Superior temporal gyrus (tissue), 1 donor: ENCODE measurements around the gene MLC1.
"Not testable (repeated sequence)": the region's sequence is repeated elsewhere in the genome, so short reads cannot be mapped to it uniquely, and the experiment has no call there.

Experiments used
- DNase-seq: peaks from one replicate; pipeline ENCODE4 v3.0.0-alpha.2; 2016; ENCODE audit errors: extremely low spot score

MLC1 gene

DNA sequence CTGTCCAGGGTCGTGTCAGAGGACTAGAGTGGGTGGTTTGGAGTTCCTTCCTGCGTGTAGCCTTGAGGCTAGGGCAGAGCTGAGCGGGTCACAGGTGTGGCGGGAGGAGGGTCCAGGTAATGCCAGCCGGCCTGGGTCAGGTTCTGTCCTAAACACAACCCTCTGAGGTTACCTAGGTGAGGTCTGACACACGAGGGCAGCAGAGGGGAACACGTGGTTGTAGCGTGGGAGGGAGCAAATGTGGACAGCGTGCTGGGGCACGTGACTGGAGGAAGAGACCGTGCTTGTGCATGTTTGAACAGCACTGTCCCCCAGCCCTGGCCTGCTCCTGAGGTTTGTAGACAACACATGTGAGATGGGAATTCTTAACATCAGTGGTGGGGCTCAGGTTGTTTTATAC lies 17.7 kb upstream of the MLC1 start:
- DNase-seq = no peak

DNA sequence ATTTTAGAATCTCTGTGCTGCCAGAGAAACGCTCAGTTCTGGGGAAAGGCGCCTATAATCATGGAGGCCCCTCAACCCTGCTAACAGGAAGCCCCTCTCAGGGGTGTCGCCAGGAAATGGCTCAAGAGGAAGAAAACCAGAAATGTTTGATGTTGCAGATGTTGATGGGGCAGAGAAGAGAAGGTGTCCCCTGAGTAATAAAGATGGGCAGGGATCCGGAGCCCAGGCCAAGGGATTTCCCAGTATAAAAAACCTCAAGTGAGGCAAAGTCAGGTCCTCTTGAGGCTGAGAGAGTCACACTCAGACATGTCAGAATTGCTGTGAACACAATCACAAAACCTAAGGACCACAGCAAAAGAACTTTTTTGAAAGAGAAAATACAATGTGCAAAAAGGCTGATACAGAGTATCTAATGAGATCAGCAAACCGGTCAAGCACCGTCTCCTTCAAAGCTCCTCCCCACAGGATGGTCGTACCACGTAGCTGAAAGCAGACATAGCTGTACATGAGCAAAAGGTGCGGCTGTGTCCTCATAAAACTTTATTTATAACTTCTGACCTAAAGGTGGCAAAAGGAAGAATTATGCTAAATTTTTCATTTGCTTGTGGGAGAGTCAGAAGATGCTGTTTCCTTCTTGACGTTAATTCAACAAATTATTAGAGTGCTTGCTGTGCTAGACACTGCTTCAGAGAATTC lies 16.8 kb upstream of the MLC1 start:
- no peak for DNase-seq

DNA sequence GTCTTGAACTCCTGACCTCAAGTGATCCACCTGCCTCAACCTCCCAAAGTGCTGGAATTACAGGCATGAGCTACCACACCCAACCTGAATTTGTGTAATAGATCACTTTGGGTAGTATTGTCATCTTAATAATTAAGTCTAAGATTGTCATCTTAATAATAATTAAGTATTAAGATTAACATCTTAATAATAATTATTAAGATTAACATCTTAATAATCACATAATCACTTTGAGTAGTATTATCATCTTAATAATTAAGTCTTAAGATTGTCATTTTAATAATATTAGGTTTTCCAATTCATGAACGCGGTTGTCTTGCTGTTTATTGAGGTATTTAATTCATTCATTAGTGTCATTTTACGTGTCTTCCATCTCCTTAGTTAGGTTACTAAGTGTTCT lies 12.8 kb upstream of the MLC1 start:
- DNase-seq = no peak

DNA sequence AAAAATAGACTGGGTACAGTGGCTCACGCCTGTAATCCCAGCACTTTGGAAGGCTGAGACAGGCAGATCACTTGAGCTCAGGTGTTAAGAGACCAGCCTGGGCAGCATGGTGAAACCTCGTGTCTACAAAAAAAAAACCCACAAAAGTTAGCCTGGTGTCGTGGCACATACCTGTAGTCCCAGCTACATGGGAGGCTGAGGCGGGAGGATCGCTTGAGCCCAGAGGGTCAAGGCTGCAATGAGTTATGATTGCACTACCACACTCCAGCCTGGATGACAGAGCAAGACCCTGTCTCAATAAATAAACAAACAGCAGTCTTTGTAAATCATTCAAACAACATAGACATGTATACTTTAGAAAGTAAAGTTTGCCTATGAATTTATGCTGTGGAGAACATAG lies 7.1 kb upstream of the MLC1 start:
- no peak for DNase-seq

DNA sequence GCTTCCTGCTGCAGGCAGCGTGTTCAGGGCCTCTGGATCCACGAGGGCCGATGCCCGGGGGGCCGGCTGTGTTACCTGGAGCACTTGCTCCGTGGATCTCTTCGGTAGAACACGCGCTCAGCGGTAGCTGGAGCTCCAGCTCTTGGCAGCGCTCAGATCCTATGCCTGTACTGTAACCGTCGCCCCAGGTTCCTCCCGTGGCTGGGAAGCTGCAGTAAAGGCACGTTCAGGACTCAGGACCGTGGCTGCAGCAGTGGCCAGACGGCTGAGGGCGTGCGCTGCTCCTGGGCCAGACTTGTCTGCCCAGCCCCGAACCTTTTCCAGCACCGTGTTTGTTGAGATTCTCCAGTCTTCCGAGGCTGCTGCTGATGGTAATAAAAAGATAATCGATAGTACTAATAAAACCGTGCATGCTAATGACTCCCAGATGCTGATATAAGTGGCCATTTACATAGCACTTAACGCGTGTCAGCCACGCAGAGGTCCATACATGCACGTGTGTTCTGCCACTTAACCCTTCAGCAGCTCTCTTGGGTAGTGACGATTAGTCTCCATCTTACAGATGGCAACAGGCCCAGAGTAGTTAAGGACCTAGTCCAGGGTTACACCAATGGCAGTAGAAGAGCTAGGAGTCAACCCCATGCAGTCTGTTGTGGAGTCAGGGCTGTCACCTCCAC lies 6.0 kb upstream of the MLC1 start:
- no peak for DNase-seq

DNA sequence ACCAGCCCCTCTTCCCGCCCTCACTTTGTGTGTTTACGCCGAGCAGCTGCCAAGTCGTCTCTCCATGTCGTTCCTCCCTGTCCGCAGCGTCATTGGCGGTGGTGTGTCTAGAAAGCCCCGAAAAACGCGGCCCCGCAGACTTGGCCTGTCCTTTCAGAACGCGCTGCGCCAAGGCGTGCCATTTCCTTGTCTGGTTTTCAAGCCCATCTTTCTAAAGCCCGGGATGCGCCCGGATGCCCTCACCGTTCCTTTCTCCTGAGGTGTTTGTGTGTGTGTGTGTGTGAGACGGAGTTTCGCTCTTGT lies 5.1 kb upstream of the MLC1 start:
- no peak for DNase-seq

DNA sequence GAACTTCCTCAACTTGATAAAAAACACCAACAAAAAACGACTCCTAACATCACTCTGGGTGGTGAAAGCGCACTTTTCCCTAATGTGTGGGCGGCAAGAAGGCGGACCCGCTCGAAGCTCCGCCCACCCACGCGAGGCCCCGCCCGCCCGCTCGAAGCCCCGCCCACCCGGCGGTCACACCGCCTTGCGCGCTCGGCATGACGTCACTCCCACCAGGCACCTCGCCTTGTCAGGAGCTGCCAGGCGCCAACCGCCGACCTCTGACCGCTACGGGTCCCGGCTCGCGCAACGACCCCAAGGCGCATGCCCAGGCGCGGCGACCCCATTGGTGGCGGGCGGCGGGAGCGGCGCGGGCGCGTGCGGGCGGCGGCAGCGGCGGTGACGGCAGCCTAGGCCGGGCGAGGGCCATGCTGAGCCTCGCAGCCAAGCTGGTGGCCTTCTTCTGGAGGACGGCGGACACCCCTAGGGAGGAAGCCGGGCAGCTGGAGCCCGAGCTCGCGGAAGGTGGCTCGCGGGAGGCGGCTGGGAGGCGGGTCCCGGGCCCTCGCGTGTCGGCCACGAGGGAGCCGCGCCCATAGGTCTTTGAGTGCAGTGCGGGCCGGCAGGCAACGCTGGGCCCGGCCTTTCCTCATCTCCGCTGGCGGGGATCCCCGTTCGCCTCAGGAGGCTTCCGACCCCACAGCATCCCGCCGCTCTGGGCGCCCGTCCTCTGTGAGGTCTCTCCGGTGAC lies 4.6 kb upstream of the MLC1 start, which contains the start of gene MOV10L1:
TSS of gene MOV10L1 (plus strand) at position 325 of the 730 bp plus-strand sequence. CDS start at position 408, 83 bp downstream.
- DNase-seq = no peak

DNA sequence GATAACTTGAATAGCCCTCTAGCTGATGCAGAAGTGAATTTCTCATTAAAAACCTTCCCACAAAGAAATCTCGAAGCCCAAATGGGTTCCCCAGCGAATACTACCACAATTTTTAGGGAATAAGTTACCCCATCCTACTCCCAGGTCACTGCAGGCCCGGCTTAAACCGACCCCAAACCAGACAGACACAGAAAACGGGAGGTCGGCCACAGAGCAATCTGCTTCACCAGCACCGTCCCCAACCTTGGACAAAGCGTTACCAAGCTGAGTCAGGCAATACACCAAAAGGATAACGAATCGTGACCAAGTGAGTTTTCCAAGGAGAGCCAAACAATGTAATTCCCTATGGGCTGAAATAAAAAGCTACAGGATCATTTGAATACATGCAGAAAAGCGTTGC lies 4.0 kb upstream of the MLC1 start:
- DNase-seq = no peak

DNA sequence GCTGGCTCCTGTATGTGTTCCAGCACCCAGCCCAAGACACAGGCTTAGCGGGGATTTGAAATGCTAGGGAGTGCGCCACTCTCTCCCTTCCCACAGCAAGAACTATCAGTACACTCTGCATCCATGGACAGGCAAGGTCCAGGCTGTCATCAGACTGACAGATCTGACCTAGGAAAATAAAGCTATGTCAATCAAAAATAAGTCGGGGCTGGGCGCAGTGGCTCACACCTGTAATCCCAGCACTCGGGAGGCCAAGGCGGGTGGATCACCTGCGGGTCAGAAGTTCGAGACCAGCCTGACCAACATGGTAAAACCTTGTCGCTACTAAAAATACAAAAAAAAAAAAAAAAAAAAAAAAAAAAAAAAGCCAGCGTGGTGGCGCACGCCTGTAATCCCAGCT lies 2.9 kb upstream of the MLC1 start:
- DNase-seq = no peak

DNA sequence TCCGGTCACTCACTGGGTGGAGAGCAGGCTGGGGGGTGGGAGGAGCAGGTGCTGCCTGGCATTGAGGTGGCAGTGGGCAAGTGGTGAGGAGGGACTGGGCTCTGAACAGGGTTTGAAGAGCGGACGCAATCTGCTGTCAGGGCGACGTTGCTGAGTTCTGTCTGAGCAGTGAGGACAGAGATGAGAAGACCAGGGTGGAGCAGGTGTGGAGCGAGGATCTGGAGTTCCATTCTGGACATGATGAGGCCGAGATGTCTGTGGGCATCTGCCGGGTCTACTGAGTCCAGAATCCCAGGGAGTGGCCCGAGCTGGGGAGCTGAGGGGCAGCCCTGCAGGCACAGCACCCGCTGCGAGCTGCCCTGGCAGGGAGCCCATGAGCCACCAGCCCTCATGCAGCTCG lies 2.4 kb upstream of the MLC1 start:
- no peak for DNase-seq

DNA sequence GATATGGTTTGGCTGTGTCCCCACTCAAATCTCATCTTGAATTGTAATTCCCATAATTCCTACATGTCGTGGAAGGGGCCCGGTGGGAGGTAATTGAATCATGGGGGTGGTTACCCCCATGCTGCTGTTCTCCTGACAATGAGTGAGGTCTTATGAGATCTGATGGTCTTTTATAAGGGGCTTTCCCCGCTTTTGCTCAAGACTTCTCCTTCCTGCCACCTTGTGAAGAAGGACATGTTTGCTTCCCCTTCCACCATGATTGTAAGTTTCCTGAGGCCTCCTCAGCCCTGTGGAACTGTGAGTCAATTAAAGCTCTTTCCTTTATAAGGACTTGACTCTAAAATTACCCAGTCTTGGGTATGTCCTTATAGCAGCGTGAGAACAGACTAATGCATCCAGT lies 1.7 kb upstream of the MLC1 start:
- DNase-seq = not testable (repeated sequence)

DNA sequence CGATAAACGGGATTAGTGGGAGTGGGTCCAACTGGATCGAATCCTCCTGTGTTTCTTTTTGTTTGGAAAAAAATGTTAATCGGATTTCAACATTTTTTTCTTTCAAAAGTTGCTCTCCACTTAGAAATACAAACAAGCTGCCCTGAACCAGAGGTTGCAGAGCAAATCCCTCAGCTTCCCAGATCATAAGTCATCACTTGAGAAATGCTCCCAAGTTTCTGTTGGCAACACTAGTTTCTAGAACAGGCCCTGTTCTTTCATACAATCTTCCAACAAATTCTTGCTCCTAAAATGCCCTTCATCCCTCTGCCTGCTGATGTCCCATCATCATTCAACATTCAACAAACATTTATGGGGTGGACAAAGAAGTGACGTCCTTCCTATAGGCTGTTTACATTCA lies 1.3 kb upstream of the MLC1 start:
- no peak for DNase-seq

DNA sequence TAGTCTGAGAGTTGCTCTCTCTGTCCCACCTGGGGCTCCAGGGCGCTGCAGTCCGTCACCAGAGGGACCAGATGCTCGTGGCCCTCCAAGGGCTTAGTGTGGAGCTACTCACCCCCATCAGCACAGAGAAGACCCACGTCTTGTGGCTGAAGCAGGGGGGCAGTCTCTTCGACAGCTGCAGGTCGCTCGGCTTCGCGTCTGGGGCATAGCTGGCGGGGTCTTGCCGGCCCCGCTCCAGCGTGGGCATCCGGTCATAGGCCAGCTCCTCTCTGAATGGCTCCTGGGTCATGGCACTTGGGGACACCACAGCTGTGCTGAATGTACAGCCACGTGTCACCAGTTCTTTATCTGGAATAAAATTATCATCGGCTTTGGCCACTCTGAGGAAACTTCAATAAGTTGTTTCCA lies 608 bp downstream of the MLC1 start:
- no peak for DNase-seq

DNA sequence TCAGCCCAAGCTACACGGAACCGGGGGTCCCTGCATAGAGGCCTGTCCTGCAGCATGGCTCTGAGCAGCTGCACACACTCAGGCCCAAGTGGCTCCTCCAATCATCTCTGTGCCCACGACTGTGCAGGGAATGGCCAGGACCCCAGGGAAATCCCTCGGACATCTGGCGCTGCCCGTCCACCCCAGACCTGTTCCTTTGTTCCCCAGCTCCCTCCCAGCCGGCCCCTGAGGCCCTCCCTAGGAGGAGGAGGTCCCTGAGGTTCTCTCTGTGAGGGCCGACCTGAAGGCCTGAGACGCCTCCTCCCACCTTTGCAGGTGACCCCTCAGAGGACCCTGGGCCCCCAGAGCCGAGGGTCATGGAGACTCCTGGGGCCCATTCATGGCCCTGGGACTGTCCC lies 1.1 kb downstream of the MLC1 start:
- DNase-seq = no peak

DNA sequence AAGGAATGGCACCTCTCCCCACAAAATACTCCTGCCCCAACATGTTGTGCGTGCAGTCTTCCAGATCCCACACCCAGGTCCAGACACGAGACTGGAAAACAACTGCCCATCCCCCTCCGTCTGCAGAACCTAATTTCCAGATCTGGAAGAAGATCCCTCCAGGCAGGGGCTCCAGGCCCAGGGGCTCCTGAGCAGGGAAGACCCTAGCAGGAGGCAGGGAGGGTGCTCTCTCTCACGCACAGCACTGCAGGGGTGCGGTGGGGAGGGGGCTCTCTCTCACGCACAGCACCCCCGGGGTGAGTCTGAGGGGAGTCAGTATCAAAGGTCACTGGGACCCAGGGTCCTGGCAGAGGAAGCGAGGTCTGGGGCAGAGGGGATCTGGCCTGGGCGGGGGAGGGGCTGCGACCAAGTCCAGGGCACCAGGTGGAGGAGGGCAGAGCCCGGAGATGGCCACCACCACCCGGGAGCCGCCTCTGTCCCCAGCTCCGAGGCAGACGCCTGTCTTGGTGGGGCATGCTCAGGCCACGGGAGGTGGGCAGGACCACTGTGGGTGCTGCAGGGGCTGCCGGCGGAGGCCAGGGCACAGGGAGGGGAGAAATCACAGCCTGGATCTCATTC lies 1.7 kb downstream of the MLC1 start:
- DNase-seq = no peak

DNA sequence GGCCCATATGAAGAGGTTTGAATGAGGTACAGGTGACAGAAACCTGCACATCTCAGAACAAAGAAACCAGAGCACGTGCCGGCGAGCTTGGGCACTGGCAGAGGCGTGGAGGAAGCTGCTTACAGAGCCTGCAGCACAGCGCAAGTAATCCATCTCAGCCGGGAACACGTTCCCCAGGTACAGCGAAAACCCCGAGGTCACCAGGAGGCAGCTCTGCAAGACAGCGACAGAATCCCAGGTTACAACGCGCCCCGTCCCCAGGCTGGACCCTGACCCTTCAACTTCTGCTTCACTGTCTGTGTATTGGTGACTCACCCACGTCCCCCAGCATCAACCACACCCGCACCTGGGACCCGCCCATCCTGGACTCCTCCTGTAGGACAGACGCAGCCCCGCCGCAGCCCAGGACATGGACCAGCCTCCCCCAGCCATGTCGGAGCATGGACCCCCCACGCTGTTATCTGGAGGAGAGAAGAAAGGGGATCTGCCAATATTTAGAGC lies 2.2 kb downstream of the MLC1 start:
- DNase-seq = no peak

DNA sequence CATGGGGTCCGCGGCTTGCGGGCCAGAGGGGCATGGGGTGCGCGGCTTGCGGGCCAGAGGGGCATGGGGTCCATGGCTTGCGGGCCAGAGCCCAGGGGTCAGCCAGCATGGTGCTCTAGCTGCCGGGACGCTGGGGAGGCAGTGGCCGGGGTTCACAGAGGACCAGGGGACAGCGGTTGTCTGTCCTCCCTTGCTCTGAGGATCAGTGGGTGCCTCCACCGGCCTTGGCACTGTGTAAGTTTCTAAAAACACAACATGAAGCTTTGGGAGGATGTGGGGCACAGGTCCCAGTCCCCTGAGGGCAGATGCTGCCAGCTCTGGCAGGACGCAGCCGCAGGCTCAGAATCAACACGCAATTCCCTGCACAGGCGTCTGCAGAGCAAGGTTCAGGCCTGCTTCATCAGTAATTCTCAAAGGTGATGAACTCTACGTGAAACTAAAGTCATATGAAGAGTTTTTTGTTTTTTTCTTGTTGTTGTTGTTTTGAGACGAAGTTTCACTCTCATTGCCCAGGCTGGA lies 3.0 kb downstream of the MLC1 start:
- no peak for DNase-seq

DNA sequence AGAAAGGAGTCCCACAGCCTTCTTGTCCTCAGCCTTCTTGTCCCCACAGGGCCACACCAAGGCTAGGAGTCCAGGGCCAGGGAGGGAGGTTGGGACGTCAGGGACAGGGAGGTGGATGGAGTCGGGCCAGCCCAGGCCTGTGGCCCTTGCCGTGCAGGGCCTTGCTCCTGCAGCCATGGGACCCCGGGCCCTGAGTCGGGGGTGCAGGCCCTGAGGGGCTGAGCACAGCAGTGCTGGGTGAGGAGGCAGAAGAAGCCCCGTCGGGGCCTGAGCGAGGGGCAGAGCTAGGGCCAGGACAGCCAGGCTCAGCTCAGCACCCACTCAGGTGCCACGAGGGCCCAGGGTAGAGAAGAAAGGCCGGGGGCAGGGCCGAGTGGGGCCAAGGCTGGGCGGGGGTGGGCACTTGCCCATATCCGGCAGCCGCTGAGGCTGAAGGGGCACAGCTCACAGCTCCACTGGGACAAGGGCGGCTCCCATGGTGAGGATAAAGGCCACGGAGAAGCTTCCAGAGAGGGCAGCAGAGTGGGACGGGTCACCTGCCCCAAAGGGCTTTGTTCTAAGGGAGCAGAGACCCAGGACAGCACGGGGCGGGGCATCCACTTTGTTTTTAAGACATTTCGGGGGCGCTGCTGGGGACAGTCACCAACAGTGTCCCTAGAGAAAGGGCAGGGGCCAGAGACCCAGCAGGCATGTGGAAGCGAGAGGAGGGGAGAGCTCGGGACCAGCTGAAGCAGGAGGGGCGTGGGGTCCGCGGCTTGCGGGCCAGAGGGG lies 3.6 kb downstream of the MLC1 start:
- DNase-seq = no peak

DNA sequence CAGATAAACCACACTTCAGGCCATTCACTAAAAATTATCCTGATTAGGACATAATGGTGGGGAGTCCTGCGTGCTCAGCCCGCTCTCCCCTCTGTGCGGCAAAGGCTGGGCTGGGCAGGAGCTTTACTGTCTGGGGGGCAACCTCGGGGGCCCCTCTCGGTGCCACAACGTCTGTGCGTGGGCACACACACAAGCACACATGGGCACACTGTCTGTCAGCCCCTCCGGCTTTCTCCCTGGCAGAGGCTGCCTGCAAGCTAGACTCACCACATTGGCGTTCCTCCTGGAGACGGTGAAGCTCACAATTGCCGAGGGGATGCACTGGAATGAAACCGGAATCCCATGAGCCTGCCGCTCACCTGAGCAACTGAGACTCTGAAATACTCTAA lies 5.2 kb downstream of the MLC1 start:
- no peak for DNase-seq

DNA sequence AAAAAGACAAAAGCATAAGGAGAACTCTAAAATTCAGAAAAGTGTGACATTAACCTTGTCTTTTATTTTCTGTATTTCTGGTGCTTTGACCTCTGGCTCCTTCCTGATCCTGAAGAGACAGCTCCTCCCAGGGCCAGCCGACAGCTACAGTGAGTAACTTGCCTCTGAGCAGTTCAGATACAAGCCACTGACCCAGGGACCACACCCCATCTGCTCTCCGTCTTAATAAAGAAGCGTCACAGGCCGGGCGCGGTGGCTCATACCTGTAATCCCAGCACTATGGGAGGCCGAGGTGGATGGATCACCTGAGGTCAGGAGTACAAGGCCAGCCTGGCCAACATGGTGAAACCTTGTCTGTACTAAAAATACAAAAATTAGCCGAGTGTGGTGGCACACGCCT lies 6.5 kb downstream of the MLC1 start:
- DNase-seq = no peak

DNA sequence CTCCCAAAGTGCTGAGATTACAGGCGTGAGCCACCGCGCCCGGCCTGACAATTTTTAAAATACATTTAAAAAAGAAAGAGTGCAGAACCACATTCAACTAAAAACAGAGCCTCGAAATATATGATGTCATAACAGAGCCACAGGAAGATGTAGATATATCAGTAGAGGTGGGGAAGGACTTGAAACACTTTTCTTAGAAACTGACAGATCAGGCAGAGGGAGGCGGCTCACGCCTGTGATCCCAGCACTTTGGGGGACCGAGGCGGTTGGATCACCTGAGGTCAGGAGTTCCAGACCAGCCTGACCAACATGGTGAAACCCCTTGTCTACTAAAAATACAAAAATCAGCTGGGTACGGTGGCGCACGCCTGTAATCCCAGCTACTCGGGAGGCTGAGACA lies 7.0 kb downstream of the MLC1 start:
- DNase-seq = no peak
